DND-41 (cell line): ENCODE measurements around the gene NR6A1.

Experiments used
- CTCF ChIP-seq: IDR thresholded peaks from 2 replicates; pipeline ENCODE4 v1.5.1; 2012; ENCODE audit warnings: borderline replicate concordance, low read length, moderate library complexity, mild to moderate bottlenecking; ENCODE audit not compliant: poor library complexity, severe bottlenecking; ENCODE audit errors: extremely low read depth
- EZH2 ChIP-seq: IDR thresholded peaks from 3 replicates; pipeline ENCODE4 v1.6.1; 2012; ENCODE audit warnings: borderline replicate concordance, low read depth, mild to moderate bottlenecking, moderate library complexity, low read length, inconsistent platforms; ENCODE audit not compliant: severe bottlenecking

GRCh38 chr9:124501771-124502320 lies 269.3 kb downstream of the NR6A1 start:
- no peak for TF ChIP-seq CTCF
- no peak for TF ChIP-seq EZH2
